ENCODE data around the gene APOL6.
A peak's percentile ranks its signal among the peaks of the same experiment; 100 is the strongest.
"Not testable (repeated sequence)": the region's sequence is repeated elsewhere in the genome, so short reads cannot be mapped to it uniquely, and the experiment has no call there.

Gene APOL6

GRCh38 chr22:35641494-35642120 lies 6.6 kb upstream of the APOL6 start:
- no peak for DNase-seq

- no peak for DNase-seq
Measured at GRCh38 chr22:35642305-35642741, 5.9 kb upstream of the APOL6 start.

- no peak for DNase-seq
Measured at GRCh38 chr22:35643991-35644390, 4.3 kb upstream of the APOL6 start.

GRCh38 chr22:35645646-35646045 lies 2.6 kb upstream of the APOL6 start:
- no peak for DNase-seq

- DNase-seq, result peak in 1 of 5 donors; percentile 25
Measured at GRCh38 chr22:35649026-35649553, 844 bp downstream of the APOL6 start.

DNA sequence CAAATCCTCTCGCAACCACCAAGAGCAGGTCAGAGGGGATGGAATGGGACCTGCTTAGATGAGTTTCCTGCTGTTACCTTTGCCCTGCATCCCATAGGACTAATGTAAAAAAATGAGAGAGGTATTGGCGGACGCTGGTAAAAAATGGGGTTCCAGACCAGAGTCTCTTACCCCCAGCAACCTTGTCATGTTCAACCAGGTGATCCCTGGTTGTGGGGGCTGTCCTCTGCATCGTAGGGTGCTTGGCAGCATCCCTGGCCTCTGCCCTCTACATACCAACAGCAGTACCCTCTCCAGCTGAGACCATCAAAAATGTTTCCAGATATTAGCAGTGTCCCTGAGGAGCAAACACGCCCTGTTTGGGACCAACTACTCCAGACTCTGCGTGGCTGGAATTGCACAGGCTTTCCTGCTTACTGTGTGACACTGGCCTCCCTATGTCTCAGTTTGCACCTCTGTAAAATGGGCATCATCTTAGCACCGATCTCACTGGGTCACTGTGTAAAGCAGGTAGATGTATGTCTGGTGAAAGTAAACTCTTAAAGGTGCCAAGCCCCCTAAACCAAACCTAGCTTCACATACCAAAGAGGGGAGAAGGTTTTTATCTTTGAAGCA lies 1.5 kb downstream of the APOL6 start:
- no peak for DNase-seq

- DNase-seq, result no peak
Measured at GRCh38 chr22:35651085-35651484, 2.8 kb downstream of the APOL6 start.

GRCh38 chr22:35653824-35654223 lies 5.6 kb downstream of the APOL6 start:
- no peak for DNase-seq

DNA sequence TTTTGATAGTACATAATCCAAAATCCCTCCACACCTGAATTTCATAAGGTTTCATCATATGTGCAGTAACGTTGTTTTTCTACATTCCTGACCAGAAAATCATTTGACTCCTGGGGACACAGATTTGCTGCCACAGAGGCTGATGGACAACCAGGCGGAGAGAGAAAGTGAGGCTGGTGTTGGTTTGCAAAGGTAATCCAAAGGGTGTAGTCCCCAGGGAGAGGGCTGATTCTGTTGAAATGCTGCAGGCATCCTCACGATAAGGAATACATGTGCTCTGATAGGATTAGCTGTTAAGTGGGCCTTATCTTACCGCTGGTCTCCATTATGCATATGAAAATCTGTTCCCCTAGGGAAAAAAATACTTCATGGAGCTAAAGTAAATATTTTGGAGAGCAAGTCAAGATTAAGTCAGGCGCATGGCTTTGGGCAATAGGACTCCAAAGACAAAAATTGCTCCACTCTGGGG lies 8.1 kb downstream of the APOL6 start:
- no peak for DNase-seq

GRCh38 chr22:35657571-35658312 lies 9.5 kb downstream of the APOL6 start:
- no peak for DNase-seq

DNA sequence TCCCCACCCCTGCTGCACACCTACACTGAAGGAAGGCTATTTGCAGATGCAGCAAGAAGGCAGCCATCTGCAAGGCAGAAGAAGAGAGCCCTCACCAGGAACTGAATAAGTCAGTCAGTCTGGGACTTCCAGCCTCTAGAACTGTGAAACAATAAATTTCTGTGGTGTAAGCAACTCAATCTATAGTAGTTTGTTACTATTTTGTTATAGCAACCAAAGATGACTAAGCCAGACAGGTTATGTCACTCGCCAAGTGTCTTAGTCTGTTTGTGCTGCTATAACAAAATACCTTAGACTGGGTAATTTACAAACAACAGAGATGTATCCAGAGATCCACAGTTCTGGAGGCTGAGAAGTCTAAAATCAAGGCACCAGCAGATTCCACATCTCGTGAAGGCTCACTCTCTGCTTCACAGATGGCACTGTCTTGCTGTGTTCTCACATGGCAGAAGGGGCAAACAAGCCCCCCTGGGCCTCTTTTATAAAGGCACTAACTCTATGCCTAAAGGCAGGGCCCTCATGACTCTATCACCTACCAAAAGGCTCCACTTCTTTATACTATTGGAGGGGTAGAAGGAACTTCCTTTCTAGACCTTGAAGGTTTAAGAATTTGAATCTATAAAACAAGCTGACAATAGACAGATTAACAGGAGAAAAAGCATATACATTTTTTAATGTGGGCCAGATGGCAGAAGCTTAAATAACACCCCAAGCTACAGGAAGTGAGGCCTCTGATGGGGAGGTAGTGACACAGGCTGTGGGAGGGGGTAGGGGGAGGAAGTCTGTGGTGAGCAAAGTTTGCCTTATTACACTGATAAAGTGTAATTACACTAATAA lies 12.3 kb downstream of the APOL6 start:
- peak; percentile 36 to 64 (median 57) for DNase-seq

GRCh38 chr22:35661464-35661863 lies 13.2 kb downstream of the APOL6 start:
- DNase-seq, result no peak

GRCh38 chr22:35662914-35663313 lies 14.7 kb downstream of the APOL6 start:
- no peak for DNase-seq

GRCh38 chr22:35663371-35663770 lies 15.1 kb downstream of the APOL6 start:
- no peak for DNase-seq

- DNase-seq, result no peak
Measured at GRCh38 chr22:35664955-35665587, 16.8 kb downstream of the APOL6 start.

GRCh38 chr22:35666699-35667098 lies 18.5 kb downstream of the APOL6 start:
- DNase-seq, result not testable (repeated sequence)

GRCh38 chr22:35674335-35674734 lies 26.1 kb downstream of the APOL6 start:
- no peak for DNase-seq

- not testable (repeated sequence) for DNase-seq
Measured at GRCh38 chr22:35676065-35676464, 27.8 kb downstream of the APOL6 start.

DNA sequence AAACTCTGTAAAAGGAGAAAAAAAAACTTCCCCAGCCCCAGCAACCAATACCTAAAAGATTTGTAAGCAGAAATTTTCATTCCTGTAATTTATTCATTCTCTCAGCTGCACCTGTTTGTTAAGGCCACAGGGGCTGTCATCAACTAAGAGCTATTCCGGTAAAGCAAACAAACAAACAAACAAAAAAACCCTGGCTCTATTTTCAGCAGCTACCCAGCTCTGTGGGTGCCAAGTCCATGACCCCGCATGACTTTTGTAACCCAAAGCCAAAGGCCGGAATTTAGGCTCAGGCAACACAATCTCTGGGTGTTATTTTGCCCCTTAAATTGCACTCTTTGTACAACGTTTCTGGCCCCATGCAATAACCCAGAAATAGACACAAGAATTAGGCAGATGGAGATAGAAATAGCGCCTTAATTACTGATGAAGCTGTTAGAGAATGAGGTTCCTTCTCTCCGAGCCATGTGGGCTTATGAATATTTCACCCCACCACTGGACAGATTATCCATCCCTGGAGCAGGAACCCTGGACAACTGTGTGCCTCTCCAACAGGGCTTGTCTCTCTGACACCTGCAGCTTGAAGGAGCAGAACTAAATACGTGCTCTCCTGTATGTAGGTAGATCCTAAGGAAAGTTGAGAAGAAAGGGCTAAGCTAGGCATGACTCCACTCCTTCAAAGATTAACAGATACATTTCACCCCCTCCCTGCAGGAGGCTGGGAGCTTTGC lies 29.4 kb downstream of the APOL6 start:
- no peak for DNase-seq

- no peak for DNase-seq
Measured at GRCh38 chr22:35678836-35679235, 30.6 kb downstream of the APOL6 start.

GRCh38 chr22:35679492-35679891 lies 31.2 kb downstream of the APOL6 start:
- DNase-seq, result not testable (repeated sequence)

All from T-helper 1 cell (primary cell).